ENCODE measurements around the gene FAM24B. TPM values are rescaled to one million over a fixed set of nuclear protein-coding genes. Genes with fewer than 3 reads are reported as not detected.
"Not testable (repeated sequence)": the region's sequence is repeated elsewhere in the genome, so short reads cannot be mapped to it uniquely, and the experiment has no call there.

FAM24B gene
- total and polyA plus RNA-seq, 4 donors = 0.21 to 2.0 (median 0.84) TPM; not detected in 1

DNA sequence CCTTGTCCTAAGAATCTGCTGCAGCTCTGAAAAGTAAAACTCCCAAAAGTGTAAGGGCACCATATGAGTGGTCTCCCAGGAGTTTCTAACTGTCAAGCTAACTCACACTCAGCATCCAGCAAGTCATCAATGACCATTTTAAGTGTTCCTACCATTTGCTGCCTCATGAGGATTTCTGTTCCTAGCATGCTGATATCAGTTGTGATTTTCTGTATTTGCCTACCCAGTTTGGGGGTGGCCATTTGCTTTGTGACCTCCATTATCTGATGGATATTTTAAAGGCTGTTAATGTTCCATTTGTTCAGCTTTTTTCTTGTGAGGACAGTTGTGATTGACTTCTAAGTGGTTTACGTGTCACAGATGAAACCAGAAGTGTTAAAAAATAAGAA, 2.9 kb downstream of the FAM24B start (continued):
- TF ChIP-seq, protein P1, sequence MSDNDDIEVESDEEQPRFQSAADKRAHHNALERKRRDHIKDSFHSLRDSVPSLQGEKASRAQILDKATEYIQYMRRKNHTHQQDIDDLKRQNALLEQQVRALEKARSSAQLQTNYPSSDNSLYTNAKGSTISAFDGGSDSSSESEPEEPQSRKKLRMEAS (IDR thresholded peaks at IDR 0.05) = no peak
- no peak for TF ChIP-seq JUND (IDR thresholded peaks at IDR 0.05)
- TF ChIP-seq, protein P2, sequence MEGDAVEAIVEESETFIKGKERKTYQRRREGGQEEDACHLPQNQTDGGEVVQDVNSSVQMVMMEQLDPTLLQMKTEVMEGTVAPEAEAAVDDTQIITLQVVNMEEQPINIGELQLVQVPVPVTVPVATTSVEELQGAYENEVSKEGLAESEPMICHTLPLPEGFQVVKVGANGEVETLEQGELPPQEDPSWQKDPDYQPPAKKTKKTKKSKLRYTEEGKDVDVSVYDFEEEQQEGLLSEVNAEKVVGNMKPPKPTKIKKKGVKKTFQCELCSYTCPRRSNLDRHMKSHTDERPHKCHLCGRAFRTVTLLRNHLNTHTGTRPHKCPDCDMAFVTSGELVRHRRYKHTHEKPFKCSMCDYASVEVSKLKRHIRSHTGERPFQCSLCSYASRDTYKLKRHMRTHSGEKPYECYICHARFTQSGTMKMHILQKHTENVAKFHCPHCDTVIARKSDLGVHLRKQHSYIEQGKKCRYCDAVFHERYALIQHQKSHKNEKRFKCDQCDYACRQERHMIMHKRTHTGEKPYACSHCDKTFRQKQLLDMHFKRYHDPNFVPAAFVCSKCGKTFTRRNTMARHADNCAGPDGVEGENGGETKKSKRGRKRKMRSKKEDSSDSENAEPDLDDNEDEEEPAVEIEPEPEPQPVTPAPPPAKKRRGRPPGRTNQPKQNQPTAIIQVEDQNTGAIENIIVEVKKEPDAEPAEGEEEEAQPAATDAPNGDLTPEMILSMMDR (IDR thresholded peaks at IDR 0.05; ENCODE audit: low read depth, low read length, missing input control) = no peak

- Histone ChIP-seq H3K4me1 (ENCODE audit: control insufficient read depth in 4 of 4, insufficient read depth in 4 of 4, low read length in 3 of 4) (peaks cover 5 to 16% (median 11%) of the 10 kb centered on the region in 4 donors), H3K4me3 (ENCODE audit: low read depth in 1 of 3, low read length in 3 of 3) (no peak overlapping the region), H3K9ac (ENCODE audit: low read depth in 1 of 2, low read length in 2 of 2) (no peak overlapping the region), H3K27me3 (ENCODE audit: control insufficient read depth in 4 of 4, insufficient read depth in 4 of 4, low read length in 3 of 4) (no peaks in the 10 kb centered on the region), H3K9me3 (ENCODE audit: control insufficient read depth in 4 of 4, low read length in 3 of 4) (no peaks in the 10 kb centered on the region), H3K36me3 (ENCODE audit: control insufficient read depth in 4 of 4, insufficient read depth in 3 of 4, low read depth in 1 of 4, low read length in 3 of 4) (no peaks in the 10 kb centered on the region), H3K27ac (ENCODE audit: low read depth in 1 of 2, low read length in 2 of 2) (no peak overlapping the region)
- TF ChIP-seq GABPA (IDR thresholded peaks at IDR 0.05 in 1 of 2, conservative IDR thresholded peaks at IDR 0.05 in 1 of 2) (no peak), REST (IDR thresholded peaks at IDR 0.05) (no peak), YY1 (IDR thresholded peaks at IDR 0.05) (no peak), HNF4A (conservative IDR thresholded peaks at IDR 0.05) (no peak)
- TF ChIP-seq, protein P3, sequence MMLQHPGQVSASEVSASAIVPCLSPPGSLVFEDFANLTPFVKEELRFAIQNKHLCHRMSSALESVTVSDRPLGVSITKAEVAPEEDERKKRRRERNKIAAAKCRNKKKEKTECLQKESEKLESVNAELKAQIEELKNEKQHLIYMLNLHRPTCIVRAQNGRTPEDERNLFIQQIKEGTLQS (IDR thresholded peaks at IDR 0.05) = no peak
- no peak for DNase-seq (ENCODE audit: low spot score)
- 65% methylated on average over 6 of the region's 6 CpGs for WGBS
Measured at GRCh38 chr10:122875843-122876466, 3.4 kb downstream of the FAM24B start.

- DNase-seq (ENCODE audit: low spot score); H3K4me1 ChIP-seq (ENCODE audit: control insufficient read depth in 4 of 4, insufficient read depth in 4 of 4, low read length in 3 of 4); H3K4me3 ChIP-seq (ENCODE audit: low read depth in 1 of 3, low read length in 3 of 3); H3K27me3 ChIP-seq (ENCODE audit: control insufficient read depth in 4 of 4, insufficient read depth in 4 of 4, low read length in 3 of 4); H3K9me3 ChIP-seq (ENCODE audit: control insufficient read depth in 4 of 4, low read length in 3 of 4); H3K36me3 ChIP-seq (ENCODE audit: control insufficient read depth in 4 of 4, insufficient read depth in 3 of 4, low read depth in 1 of 4, low read length in 3 of 4); H3K27ac ChIP-seq (ENCODE audit: low read depth in 1 of 2, low read length in 2 of 2); H3K9ac ChIP-seq (ENCODE audit: low read depth in 1 of 2, low read length in 2 of 2): not testable (repeated sequence)
- WGBS = 100% methylated on average over 1 of the region's 2 CpGs
Measured at GRCh38 chr10:122871947-122872346, 7.4 kb downstream of the FAM24B start.

- not testable (repeated sequence) for H3K4me3 ChIP-seq (ENCODE audit: low read depth in 1 of 3, low read length in 3 of 3); H3K4me1 ChIP-seq (ENCODE audit: control insufficient read depth in 4 of 4, insufficient read depth in 4 of 4, low read length in 3 of 4); H3K9ac ChIP-seq (ENCODE audit: low read depth in 1 of 2, low read length in 2 of 2); H3K9me3 ChIP-seq (ENCODE audit: control insufficient read depth in 4 of 4, low read length in 3 of 4); H3K36me3 ChIP-seq (ENCODE audit: control insufficient read depth in 4 of 4, insufficient read depth in 3 of 4, low read depth in 1 of 4, low read length in 3 of 4); H3K27ac ChIP-seq (ENCODE audit: low read depth in 1 of 2, low read length in 2 of 2); H3K27me3 ChIP-seq (ENCODE audit: control insufficient read depth in 4 of 4, insufficient read depth in 4 of 4, low read length in 3 of 4); DNase-seq (ENCODE audit: low spot score)
- WGBS = 95% methylated on average over 1 of the region's 2 CpGs
Measured at GRCh38 chr10:122868768-122869167, 10.6 kb downstream of the FAM24B start.

DNA sequence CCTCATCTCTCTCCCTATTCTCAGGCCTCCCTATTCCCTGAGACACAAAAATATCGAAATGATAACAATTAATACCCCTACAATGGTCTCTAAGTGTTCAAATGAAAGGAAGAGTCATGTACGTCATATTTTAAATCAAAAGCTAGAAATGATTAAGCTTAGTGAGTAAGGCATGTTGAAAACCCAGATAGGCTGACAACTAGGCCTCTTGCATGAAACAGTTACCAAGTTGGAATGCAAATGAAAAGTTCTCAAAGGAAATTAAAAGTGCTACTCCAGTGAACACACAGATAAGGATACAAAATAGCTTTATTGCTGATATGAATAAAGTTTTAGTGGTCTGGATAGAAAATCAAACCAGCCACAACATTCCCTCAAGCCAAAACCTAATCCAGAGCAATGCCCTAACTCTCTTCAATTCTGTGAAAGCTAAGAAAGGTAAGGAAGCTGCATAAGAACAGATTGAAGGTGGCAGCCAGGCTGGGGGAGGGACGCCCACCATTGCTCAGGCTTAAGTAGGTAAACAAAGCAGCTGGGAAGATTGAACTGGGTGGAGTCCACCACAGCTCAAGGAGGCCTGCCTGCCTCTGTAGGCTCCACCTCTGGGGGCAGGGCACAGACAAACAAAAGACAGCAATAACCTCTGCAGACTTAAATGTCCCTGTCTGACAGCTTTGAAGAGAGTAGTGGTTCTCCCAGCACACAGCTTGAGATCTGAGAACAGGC, 12.5 kb downstream of the FAM24B start:
- WGBS = 87% methylated on average over 3 of the region's 3 CpGs
- H3K27ac ChIP-seq (ENCODE audit: low read depth in 1 of 2, low read length in 2 of 2) = not testable (repeated sequence)

More for the DNA sequence above, 12.5 kb downstream of the FAM24B start:
- not testable (repeated sequence) for H3K4me3 ChIP-seq (ENCODE audit: low read depth in 1 of 3, low read length in 3 of 3); H3K9ac ChIP-seq (ENCODE audit: low read depth in 1 of 2, low read length in 2 of 2); DNase-seq (ENCODE audit: low spot score); H3K9me3 ChIP-seq (ENCODE audit: control insufficient read depth in 4 of 4, low read length in 3 of 4); H3K27me3 ChIP-seq (ENCODE audit: control insufficient read depth in 4 of 4, insufficient read depth in 4 of 4, low read length in 3 of 4); H3K36me3 ChIP-seq (ENCODE audit: control insufficient read depth in 4 of 4, insufficient read depth in 3 of 4, low read depth in 1 of 4, low read length in 3 of 4); H3K4me1 ChIP-seq (ENCODE audit: control insufficient read depth in 4 of 4, insufficient read depth in 4 of 4, low read length in 3 of 4)

Measured in liver (tissue), 9 donors.